ENCODE measurements around the gene AHCYL1.

GRCh38 chr1:109975718-109976117, 8.8 kb upstream of the AHCYL1 start:
- no peak for TF ChIP-seq CTCF (IDR thresholded peaks at IDR 0.05; ENCODE audit: insufficient read depth, low read depth, low read length)
- TF ChIP-seq EZH2 (IDR thresholded peaks at IDR 0.05; ENCODE audit: insufficient read depth, low read length), result no peak

Data from astrocyte (in vitro differentiated cells and primary cell).